Measurements from ENCODE around the gene MYO18B.

DNA sequence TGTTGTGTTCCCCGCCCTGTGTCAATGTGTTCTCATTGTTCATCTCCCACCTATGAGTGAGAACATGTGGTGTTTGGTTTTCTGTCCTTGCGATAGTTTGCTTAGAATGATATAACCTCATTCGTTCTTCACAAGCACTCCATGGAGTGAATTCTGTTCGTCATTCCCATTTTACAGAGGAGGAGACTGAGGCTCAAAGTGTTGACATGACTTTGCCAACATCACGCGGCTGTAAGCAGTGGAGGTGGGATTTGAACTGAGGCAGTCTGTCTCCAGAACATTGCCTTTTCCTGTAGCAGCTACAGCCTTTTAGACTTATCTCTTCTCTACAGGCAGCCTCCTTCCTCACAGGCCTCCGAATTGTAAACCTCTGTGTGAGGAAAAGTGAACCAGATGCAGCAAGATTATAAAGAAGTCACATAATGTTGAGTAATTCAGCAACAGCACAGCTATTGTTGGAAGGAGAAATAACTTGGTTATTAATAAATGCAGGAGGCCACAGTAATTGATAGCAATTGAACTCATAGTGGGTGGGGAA, 74.6 kb downstream of the MYO18B start:
- TF ChIP-seq, protein P1, sequence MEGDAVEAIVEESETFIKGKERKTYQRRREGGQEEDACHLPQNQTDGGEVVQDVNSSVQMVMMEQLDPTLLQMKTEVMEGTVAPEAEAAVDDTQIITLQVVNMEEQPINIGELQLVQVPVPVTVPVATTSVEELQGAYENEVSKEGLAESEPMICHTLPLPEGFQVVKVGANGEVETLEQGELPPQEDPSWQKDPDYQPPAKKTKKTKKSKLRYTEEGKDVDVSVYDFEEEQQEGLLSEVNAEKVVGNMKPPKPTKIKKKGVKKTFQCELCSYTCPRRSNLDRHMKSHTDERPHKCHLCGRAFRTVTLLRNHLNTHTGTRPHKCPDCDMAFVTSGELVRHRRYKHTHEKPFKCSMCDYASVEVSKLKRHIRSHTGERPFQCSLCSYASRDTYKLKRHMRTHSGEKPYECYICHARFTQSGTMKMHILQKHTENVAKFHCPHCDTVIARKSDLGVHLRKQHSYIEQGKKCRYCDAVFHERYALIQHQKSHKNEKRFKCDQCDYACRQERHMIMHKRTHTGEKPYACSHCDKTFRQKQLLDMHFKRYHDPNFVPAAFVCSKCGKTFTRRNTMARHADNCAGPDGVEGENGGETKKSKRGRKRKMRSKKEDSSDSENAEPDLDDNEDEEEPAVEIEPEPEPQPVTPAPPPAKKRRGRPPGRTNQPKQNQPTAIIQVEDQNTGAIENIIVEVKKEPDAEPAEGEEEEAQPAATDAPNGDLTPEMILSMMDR (IDR thresholded peaks at IDR 0.05), result no peak
- TF ChIP-seq POLR2A (IDR thresholded peaks at IDR 0.05; ENCODE audit: low read depth), result no peak
- no peak for TF ChIP-seq EP300 (IDR thresholded peaks at IDR 0.05)

Data from esophagus muscularis mucosa (tissue), 4 donors.